Gastrocnemius medialis (tissue), 4 donors: ENCODE data around the gene ITGB5. TPM values are rescaled to one million over a fixed set of nuclear protein-coding genes. Genes with fewer than 3 reads are reported as not detected.
"Not testable (repeated sequence)": the region's sequence is repeated elsewhere in the genome, so short reads cannot be mapped to it uniquely, and the experiment has no call there.

Source experiments
- ATAC-seq, 2 donors: fragments of 150-250 bp; one replicate each; pipeline ENCODE4 v1.9.1; 2016
- DNase-seq, 2 donors: peaks; one replicate each; pipeline ENCODE4 v3.0.0-alpha.2; 2019
- H3K27ac ChIP-seq, 4 donors: fragments of 200-600 bp; sonication (generic); 1 replicate in 1 of 4; 2 replicates in 3 of 4; pipeline ENCODE4 v1.5.1; 2016 to 2018; ENCODE audit warnings: mild to moderate bottlenecking in 2 of 4, moderate library complexity in 1 of 4
- H3K27me3 ChIP-seq, 3 donors: fragments of 200-600 bp; sonication (generic) in 2 of 3; 1 replicate in 1 of 3; 2 replicates in 2 of 3; pipeline versions ENCODE4 v1.5.1 to v1.6.0; 2016 to 2019; ENCODE audit warnings: mild to moderate bottlenecking in 1 of 3, moderate library complexity in 1 of 3
- H3K36me3 ChIP-seq, 2 donors: fragments of 200-600 bp; sonication (generic) in 1 of 2; one replicate each; pipeline ENCODE4 v1.5.1; 2017 to 2018
- H3K4me1 ChIP-seq, 2 donors: fragments of 200-600 bp; sonication (generic) in 1 of 2; one replicate each; pipeline ENCODE4 v1.5.1; 2016 to 2017; ENCODE audit warnings: mild to moderate bottlenecking in 2 of 2
- H3K4me3 ChIP-seq, 4 donors: fragments of 200-600 bp; sonication (generic) in 3 of 4; 1 replicate in 1 of 4; 2 replicates in 3 of 4; pipeline ENCODE4 v1.5.1; 2016 to 2019; ENCODE audit warnings: mild to moderate bottlenecking in 2 of 4
- H3K9me3 ChIP-seq, 3 donors: fragments of 200-600 bp; sonication (generic) in 2 of 3; 1 replicate in 1 of 3; 2 replicates in 2 of 3; pipeline ENCODE4 v1.5.1; 2016 to 2019
- POLR2A ChIP-seq, 2 donors: fragments of 450-650 bp; IDR thresholded peaks; one replicate each; pipeline ENCODE4 v1.6.1; 2017; ENCODE audit warnings: antibody characterized with exemption in 2 of 2, mild to moderate bottlenecking in 2 of 2, moderate library complexity in 2 of 2
- in situ Hi-C, 4 donors: fragments of 200-750 bp; cut with MboI; loops; one replicate each; pipeline versions ENCODE4 v1.15.0 to v1.8.0; 2017; ENCODE audit warnings: low sequenced_read_pairs in 4 of 4
- intact Hi-C: fragments of 100-400 bp; cut with DNase I; formaldehyde crosslinking; loops from one replicate; pipeline ENCODE4 v1.15.1; 2023; ENCODE audit warnings: low total_unique reads
- total RNA-seq, 4 donors: library from RNA; depleted of rRNA; stranded (reverse); fragments of >200 nt; gene quantifications; one replicate each; pipeline versions ENCODE4 v1.1.0 to v1.2.3, GENCODE V29; 2016
- TF ChIP-seq, protein P1 (sequence below), 5 experiments: fragments of 450-650 bp in 3 of 5; fragments of 200-600 bp in 2 of 5; sonication (generic) in 2 of 5; IDR thresholded peaks in 4 of 5; conservative IDR thresholded peaks in 1 of 5; 1 replicate in 4 of 5; 2 replicates in 1 of 5; pipeline ENCODE4 v1.5.1; 2016 to 2019; ENCODE audit warnings: antibody characterized with exemption in 5 of 5, mild to moderate bottlenecking in 3 of 5, moderate library complexity in 3 of 5

The ITGB5 gene
- total RNA-seq, 4 donors from 2014 or later: 35.2 to 101 (median 71.3) TPM

DNA sequence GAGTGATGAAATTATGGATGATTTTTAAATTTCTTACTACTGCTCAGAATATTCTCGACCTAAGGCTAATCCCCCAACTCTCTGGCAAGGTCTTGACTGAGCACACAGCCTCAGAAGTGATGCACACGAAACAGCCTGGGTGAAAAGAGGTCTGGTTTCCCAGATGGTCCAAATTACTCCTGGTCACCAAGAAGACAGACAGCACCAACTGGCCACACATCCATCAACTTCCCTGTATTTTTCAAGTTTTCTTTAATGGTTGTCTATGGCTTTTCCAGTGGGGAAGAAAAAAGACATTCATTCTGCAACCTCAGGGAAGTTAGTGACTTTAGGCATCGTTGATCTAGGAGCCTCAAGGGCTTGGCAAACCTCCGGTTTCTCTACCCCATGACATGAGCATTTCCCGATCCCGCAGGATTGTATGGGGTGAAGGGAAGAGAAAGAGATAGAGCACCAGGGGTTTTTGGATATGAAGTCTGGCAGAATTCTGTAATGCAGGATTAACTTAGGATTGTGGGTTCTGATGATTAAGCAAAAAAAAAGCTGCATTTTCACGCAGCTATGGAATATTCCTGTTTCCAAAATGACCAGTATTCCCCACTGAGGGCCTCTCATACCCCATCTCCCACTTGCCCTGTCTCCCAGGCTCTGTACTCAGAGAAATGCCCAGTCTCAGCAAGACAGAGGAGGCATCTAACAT, 94.7 kb downstream of the ITGB5 start:
- Histone ChIP-seq H3K36me3 (peaks cover 0 to 10% of the 10 kb centered on the region in 2 donors), H3K4me3 (no peak overlapping the region), H3K4me1 (peaks cover 22 to 23% of the 10 kb centered on the region in 2 donors), H3K27ac (peak overlapping the region in 3 of 4 donors; percentile 28 to 53 (median 51)), H3K27me3 (no peaks in the 10 kb centered on the region), H3K9me3 (no peaks in the 10 kb centered on the region)
- in situ Hi-C loops (no loop called here), intact Hi-C loops (no loop called here)
- ATAC-seq: no peak
- no peak for TF ChIP-seq POLR2A (IDR thresholded peaks at IDR 0.05)
- TF ChIP-seq, protein P1, sequence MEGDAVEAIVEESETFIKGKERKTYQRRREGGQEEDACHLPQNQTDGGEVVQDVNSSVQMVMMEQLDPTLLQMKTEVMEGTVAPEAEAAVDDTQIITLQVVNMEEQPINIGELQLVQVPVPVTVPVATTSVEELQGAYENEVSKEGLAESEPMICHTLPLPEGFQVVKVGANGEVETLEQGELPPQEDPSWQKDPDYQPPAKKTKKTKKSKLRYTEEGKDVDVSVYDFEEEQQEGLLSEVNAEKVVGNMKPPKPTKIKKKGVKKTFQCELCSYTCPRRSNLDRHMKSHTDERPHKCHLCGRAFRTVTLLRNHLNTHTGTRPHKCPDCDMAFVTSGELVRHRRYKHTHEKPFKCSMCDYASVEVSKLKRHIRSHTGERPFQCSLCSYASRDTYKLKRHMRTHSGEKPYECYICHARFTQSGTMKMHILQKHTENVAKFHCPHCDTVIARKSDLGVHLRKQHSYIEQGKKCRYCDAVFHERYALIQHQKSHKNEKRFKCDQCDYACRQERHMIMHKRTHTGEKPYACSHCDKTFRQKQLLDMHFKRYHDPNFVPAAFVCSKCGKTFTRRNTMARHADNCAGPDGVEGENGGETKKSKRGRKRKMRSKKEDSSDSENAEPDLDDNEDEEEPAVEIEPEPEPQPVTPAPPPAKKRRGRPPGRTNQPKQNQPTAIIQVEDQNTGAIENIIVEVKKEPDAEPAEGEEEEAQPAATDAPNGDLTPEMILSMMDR (IDR thresholded peaks at IDR 0.05 in 4 of 5, conservative IDR thresholded peaks at IDR 0.05 in 1 of 5): no peak
- DNase-seq: no peak

DNA sequence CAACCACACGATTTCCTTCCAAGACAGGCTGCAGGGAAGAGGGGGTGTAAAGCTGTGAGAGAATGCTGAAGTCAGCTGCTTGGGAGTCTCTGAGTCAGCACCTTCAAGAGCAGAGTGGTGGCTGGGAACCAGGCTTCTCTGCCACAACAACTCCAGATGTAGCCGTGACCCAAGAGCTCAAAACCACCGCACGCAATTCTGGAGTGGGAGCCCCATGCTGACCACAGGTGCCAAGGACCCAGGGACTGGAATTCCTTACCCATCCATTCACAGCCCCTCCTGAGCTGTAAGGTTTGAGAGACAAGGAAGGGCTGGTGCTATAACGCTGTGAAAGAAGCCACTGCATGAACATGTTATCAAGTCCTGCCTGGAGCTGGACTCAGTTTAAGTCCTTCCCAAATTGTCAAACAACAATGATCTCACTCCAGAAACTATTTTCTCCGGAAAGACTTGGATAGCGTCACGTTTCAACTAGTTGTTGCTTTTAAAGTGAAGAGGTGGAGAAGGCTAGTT, 95.5 kb downstream of the ITGB5 start:
- intact Hi-C loops: no loop called here
- no peaks in the 10 kb centered on the region for H3K27me3 ChIP-seq
- no peak for TF ChIP-seq POLR2A (IDR thresholded peaks at IDR 0.05)
- TF ChIP-seq, protein P1 (IDR thresholded peaks at IDR 0.05 in 4 of 5, conservative IDR thresholded peaks at IDR 0.05 in 1 of 5): no peak
- no peaks in the 10 kb centered on the region for H3K9me3 ChIP-seq
- ATAC-seq: peak; percentile 42 to 57
- no peak overlapping the region for H3K4me3 ChIP-seq
- peak in 1 of 2 donors; percentile 37 for DNase-seq
- peaks cover 29 to 30% of the 10 kb centered on the region in 2 donors for H3K4me1 ChIP-seq
- in situ Hi-C loops: no loop called here
- H3K36me3 ChIP-seq: peaks cover 0 to 9% of the 10 kb centered on the region in 2 donors
- H3K27ac ChIP-seq: peak overlapping the region; percentile 39 to 53 (median 50)

DNA sequence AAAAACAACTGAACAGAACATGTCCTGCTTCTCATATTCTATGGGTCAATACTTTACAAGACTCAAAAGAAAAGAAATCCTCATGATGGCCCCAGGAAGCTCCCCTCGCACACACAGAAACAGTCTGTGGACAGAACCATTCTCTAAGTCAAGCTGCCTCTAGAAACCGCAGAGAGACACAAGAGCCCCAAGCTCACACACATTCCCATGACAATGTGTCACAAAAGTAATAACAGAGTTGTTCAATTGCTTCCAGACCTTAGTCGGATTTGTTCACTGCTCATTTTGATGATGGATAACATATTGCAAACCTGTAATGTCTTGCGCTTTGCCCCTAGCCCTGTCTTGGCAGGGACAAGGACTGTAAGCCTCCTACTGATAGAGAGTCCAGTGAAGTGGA, 96.0 kb downstream of the ITGB5 start:
- Histone ChIP-seq H3K36me3 (peaks cover 0 to 4% of the 10 kb centered on the region in 2 donors), H3K27me3 (no peaks in the 10 kb centered on the region), H3K4me1 (peaks cover 34 to 35% of the 10 kb centered on the region in 2 donors), H3K4me3 (no peak overlapping the region), H3K9me3 (no peaks in the 10 kb centered on the region), H3K27ac (peak overlapping the region; percentile 39 to 53 (median 50))
- in situ Hi-C loops: no loop called here
- DNase-seq (no peak), ATAC-seq (no peak)
- TF ChIP-seq, protein P1 (IDR thresholded peaks at IDR 0.05 in 4 of 5, conservative IDR thresholded peaks at IDR 0.05 in 1 of 5): no peak
- no peak for TF ChIP-seq POLR2A (IDR thresholded peaks at IDR 0.05)
- intact Hi-C loops: no loop called here

DNA sequence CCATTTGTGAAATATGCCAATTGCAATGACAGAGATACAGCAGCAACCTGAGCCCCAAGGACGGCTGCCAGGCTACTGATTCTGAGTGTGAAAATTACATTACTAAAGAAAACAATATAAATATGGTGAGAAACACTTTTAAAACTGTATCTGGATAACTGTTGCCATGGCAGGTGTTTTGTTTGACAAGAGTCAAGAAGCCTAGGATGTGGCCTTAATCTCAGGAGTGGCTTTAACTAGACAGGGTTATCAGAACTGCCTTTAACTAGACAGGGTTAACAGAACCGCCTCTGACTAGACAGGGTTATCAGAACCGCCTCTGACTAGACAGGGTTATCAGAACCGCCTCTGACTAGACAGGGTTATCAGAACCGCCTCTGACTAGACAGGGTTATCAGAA, 98.1 kb downstream of the ITGB5 start:
- intact Hi-C loops: not testable (repeated sequence)

DNA sequence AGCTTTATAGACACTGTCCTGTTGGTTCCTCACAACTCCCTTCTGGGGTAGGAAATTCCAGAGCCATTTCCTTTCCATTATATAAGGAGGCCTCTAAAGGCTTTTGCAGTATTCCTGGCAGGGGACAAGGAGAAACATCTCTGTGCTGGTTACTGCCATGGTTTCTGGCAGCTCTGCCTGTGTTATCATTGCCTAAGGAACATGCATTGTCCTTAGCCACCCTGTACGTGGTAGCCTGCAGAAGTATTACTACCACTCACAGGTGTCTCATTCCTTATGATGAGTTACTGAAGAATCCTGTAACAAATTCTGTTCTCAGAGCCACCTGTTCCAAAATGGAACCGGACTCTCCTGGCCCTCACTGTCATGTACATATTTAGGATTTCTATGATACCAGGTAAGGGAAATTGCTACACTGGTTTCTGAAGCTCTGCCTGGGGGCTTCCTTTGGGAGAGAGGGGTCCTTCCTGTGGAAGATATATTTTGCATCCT, 98.9 kb downstream of the ITGB5 start:
- no peaks in the 10 kb centered on the region for H3K36me3 ChIP-seq
- peak overlapping the region in 2 of 4 donors; percentile 60 to 69 for H3K27ac ChIP-seq
- no peak for ATAC-seq
- no peaks in the 10 kb centered on the region for H3K9me3 ChIP-seq
- H3K27me3 ChIP-seq: no peaks in the 10 kb centered on the region
- peaks cover 31 to 38% of the 10 kb centered on the region in 2 donors for H3K4me1 ChIP-seq
- TF ChIP-seq POLR2A (IDR thresholded peaks at IDR 0.05): no peak
- TF ChIP-seq, protein P1 (IDR thresholded peaks at IDR 0.05 in 4 of 5, conservative IDR thresholded peaks at IDR 0.05 in 1 of 5): no peak
- H3K4me3 ChIP-seq: no peak overlapping the region
- in situ Hi-C loops: no loop called here
- intact Hi-C loops: no loop called here
- no peak for DNase-seq

More for the DNA sequence above, 98.1 kb downstream of the ITGB5 start:
- Histone ChIP-seq H3K27ac (peak overlapping the region in 2 of 4 donors; percentile 33 to 60), H3K4me1 (peaks cover 31 to 38% of the 10 kb centered on the region in 2 donors)
- H3K36me3 ChIP-seq, ATAC-seq, DNase-seq, in situ Hi-C loops, H3K4me3 ChIP-seq, H3K27me3 ChIP-seq, H3K9me3 ChIP-seq: not testable (repeated sequence)
